Lower leg skin (tissue), 4 donors: ENCODE results near the gene PSMG4. TPM values are rescaled to one million over a fixed set of nuclear protein-coding genes. Genes with fewer than 3 reads are reported as not detected.

Experiments
- DNase-seq, 2 donors: peaks; one replicate each; pipeline ENCODE4 v3.0.0-alpha.2; 2019; ENCODE audit warnings: low spot score in 2 of 2
- H3K4me3 ChIP-seq: fragments of 200-600 bp; sonication (generic); 2 replicates; pipeline ENCODE4 v1.5.1; 2017; ENCODE audit warnings: mild to moderate bottlenecking, low read depth; ENCODE audit not compliant: poor library complexity, severe bottlenecking
- POLR2A ChIP-seq, 2 donors: fragments of 450-650 bp; IDR thresholded peaks; one replicate each; pipeline ENCODE4 v1.6.1; 2016 to 2017; ENCODE audit warnings: antibody characterized with exemption in 2 of 2, mild to moderate bottlenecking in 1 of 2, moderate library complexity in 1 of 2
- WGBS, 2 donors: methylation state at CpG; one replicate each; pipeline ENCODE4 v1.1.5; 2018; 5-methylcytosine and 5-hydroxymethylcytosine counted together
- intact Hi-C: fragments of 100-400 bp; cut with DNase I; formaldehyde crosslinking; loops from one replicate; pipeline ENCODE4 v1.15.0; 2023; ENCODE audit warnings: low total_unique reads
- total RNA-seq, 4 donors: library from RNA; depleted of rRNA; stranded (reverse); fragments of >200 nt; gene quantifications; one replicate each; pipeline ENCODE4 v1.1.0, GENCODE V29; 2016
- TF ChIP-seq, protein P1 (sequence below), 3 donors: fragments of 450-650 bp; IDR thresholded peaks; one replicate each; pipeline ENCODE4 v1.5.1; 2016; ENCODE audit warnings: antibody characterized with exemption in 3 of 3, mild to moderate bottlenecking in 3 of 3, moderate library complexity in 2 of 3

Gene PSMG4
- total RNA-seq, 4 donors from 2014 or later: 16.2 to 22.1 (median 19.1) TPM

- peak in 1 of 2 donors; percentile 39 for DNase-seq
- WGBS, 2 donors: 86 to 91% methylated on average over 7 of the region's 7 CpGs
- H3K4me3 ChIP-seq: no peak overlapping the region
- intact Hi-C loops: no loop called here
- TF ChIP-seq POLR2A (IDR thresholded peaks at IDR 0.05): no peak
Measured at GRCh38 chr6:3291987-3292386, 33.2 kb downstream of the PSMG4 start.

DNA sequence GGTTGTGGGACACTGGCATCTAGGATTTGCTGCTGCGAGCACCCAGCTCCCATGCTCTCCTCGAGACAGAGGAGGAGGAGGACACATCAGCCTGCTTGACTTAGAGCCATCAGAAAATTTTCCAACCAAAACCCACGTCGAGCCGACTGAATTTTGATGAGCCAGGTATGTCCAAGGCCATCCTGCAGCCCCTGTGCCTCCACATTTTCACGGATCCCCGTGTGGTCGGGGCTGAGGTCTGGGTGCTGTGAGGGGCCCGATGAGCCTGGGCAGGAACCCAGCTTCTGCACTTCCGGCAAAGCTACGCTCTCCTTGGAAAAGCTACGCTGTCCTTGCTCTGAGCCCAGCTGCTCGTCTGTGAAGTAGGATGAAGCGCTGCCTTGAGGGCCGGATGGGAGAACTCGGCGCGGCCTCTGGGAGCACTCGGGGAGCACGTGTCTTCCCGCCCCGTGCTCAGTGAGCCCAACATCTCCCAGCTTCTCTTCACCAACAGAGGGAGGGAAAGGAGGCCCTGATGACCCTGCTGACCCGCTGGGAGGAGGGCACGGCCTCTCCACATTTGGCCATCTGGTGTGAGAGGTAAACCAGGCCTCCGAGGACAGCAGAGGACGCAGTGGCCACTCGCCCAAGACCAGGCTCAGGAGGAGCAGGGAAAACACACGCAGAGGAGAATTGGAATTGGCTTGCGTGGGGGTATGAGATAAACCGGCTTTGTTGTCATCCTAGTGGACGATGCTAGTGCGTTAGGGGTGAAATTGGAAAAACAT, 33.9 kb downstream of the PSMG4 start:
- WGBS, 2 donors: 90 to 95% methylated on average over 32 of the region's 32 CpGs
- intact Hi-C loops: no loop called here
- no peak for TF ChIP-seq POLR2A (IDR thresholded peaks at IDR 0.05)
- DNase-seq: peak in 1 of 2 donors; percentile 78
- no peak overlapping the region for H3K4me3 ChIP-seq

DNA sequence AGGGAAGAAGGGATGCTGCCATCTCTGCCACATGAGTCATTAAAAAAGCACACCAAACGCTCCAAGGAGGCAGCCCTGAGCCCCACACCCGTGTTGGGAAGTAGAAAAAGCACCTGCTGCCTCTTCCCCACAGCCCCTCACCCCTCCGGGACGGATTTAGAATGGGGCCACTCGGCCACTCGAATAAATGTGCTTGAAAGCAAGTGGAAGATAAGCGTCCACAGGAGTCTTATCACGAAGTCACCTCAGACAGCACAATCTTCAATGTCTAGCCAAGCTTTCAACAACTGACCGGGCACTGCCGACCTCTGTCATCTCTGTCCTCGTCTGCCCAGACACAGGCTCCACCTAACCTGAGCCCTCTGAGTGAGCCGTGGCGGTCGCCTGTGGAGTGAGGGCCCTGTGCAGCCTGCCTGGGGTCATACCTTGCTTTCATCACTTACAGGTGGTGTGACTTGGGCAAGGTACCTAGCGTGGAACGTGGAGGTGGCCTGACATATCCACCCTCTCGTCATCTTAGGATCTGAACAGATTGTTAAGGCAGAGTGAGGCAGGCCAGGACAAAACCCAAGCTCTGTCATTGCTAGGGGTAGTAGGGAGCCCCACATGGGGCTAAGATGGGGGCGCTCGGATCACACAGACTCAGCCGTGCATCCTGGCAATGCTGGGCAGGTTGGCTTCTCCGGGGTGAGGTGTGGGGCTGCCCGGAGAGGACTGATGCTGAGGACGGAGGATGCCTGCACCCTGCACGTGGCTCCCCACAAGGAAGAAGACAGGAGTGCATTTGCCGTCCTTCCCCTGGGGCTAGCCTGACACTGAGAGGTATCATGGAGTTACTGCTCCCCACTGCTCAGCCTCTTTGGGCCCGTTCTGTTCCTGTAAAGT, 34.8 kb downstream of the PSMG4 start:
- no peak for TF ChIP-seq POLR2A (IDR thresholded peaks at IDR 0.05)
- TF ChIP-seq, protein P1, sequence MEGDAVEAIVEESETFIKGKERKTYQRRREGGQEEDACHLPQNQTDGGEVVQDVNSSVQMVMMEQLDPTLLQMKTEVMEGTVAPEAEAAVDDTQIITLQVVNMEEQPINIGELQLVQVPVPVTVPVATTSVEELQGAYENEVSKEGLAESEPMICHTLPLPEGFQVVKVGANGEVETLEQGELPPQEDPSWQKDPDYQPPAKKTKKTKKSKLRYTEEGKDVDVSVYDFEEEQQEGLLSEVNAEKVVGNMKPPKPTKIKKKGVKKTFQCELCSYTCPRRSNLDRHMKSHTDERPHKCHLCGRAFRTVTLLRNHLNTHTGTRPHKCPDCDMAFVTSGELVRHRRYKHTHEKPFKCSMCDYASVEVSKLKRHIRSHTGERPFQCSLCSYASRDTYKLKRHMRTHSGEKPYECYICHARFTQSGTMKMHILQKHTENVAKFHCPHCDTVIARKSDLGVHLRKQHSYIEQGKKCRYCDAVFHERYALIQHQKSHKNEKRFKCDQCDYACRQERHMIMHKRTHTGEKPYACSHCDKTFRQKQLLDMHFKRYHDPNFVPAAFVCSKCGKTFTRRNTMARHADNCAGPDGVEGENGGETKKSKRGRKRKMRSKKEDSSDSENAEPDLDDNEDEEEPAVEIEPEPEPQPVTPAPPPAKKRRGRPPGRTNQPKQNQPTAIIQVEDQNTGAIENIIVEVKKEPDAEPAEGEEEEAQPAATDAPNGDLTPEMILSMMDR (IDR thresholded peaks at IDR 0.05): no peak
- no peak overlapping the region for H3K4me3 ChIP-seq
- intact Hi-C loops: no loop called here
- 90 to 92% methylated on average over 24 to 26 of the region's 26 CpGs for WGBS, 2 donors
- DNase-seq: peak in 1 of 2 donors; percentile 60

DNA sequence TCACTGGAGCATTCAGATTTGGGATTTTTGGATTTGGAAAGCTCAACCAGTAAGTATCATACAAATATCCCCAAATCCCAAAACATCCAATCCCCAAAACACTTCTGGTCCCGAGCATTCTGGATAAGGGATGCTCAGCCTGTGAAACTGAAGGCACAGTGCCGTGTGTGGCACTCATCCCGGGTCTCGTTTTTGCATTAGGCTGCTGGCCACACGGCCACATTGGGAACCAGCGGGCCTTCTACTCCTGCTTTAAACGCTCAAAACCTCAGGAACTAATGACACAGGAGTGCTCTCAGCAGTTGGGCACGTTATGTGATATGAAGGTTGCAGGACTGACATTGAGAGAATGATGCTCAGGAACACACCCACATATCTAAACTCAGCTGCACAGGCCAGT, 35.6 kb downstream of the PSMG4 start:
- intact Hi-C loops: no loop called here
- peak in 1 of 2 donors; percentile 53 for DNase-seq
- no peak for TF ChIP-seq POLR2A (IDR thresholded peaks at IDR 0.05)
- TF ChIP-seq, protein P1 (IDR thresholded peaks at IDR 0.05): no peak
- no peak overlapping the region for H3K4me3 ChIP-seq
- WGBS, 2 donors: 92 to 94% methylated on average over 8 of the region's 8 CpGs

DNA sequence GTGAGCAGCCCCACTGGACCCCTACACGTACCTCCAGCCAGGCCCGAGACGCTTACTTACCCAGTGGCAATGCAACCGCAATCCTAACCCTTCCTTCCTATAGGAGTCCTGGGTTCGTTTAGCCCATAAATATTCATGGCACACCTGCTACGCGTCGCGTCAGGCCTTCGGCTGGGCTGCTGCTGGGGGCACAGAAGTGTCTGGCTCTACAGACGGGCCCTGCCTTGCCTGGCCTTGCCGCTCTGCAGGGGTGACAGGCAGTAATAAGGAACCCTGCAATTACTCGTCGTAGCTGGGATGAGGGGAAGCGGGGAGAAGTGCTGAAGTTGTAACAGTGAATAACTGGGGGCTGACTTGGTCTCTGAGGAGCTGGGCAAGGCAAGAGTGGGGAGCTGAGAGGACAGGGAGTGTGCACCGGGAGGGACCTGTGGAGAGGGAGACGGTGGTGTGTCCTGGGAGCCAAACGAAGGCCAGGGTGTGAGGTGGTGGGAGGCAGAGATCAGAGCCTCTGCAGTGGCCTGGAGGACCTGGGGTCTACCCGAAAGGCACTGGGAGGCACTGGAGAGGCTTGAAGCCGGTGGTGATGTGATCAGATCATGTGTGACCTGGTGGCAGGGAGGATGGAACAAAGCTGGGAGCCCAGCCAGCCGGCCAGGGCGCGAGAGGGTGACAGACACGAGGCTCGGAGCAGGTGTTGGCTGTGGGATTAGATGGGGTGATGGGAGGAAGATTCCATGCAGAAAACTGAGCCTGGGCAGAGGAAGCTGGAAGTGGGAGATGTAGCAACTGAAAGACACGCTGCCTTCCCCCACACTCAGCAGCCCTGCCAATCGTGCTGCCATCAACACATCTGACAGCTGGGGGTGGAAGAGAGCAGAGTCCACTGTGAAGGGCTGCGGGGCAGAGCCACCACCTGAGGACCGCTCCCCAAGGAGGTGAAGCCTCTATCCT, 36.4 kb downstream of the PSMG4 start:
- TF ChIP-seq, protein P1 (IDR thresholded peaks at IDR 0.05): no peak
- no peak for TF ChIP-seq POLR2A (IDR thresholded peaks at IDR 0.05)
- WGBS, 2 donors: 80 to 83% methylated on average over 29 of the region's 29 CpGs
- peak in 1 of 2 donors; percentile 75 for DNase-seq
- intact Hi-C loops: no loop called here
- H3K4me3 ChIP-seq: no peak overlapping the region

GRCh38 chr6:3296078-3296477, 37.3 kb downstream of the PSMG4 start:
- peak in 1 of 2 donors; percentile 66 for DNase-seq
- TF ChIP-seq POLR2A (IDR thresholded peaks at IDR 0.05): no peak
- TF ChIP-seq, protein P1 (IDR thresholded peaks at IDR 0.05): no peak
- WGBS, 2 donors: 86 to 90% methylated on average over 10 of the region's 10 CpGs
- H3K4me3 ChIP-seq: no peak overlapping the region
- intact Hi-C loops: no loop called here
